SHP77 (cell line): Measurements from ENCODE around the gene SLC22A16.

Experiments
- DNase-seq, 2 experiments: peaks; one replicate each; lab custom pipeline; 2025; lab: John Stamatoyannopoulos, UW

The SLC22A16 gene

GRCh38 chr6:110446405-110446804 lies 30.0 kb downstream of the SLC22A16 start:
- DNase-seq, result peak; percentile 1 to 6

GRCh38 chr6:110440026-110440425 lies 36.4 kb downstream of the SLC22A16 start:
- no peak for DNase-seq

- no peak for DNase-seq
Observed at GRCh38 chr6:110439356-110439755, 37.1 kb downstream of the SLC22A16 start.

- DNase-seq, result no peak
Observed at GRCh38 chr6:110434961-110435602, 41.3 kb downstream of the SLC22A16 start.

GRCh38 chr6:110432285-110432900 lies 44.0 kb downstream of the SLC22A16 start:
- DNase-seq, result no peak

- no peak for DNase-seq
Observed at GRCh38 chr6:110430741-110431140, 45.7 kb downstream of the SLC22A16 start.

- no peak for DNase-seq
Observed at GRCh38 chr6:110430236-110430635, 46.2 kb downstream of the SLC22A16 start.

GRCh38 chr6:110428153-110428552 lies 48.3 kb downstream of the SLC22A16 start:
- DNase-seq, result no peak

- DNase-seq, result no peak
Observed at GRCh38 chr6:110425816-110426215, 50.6 kb downstream of the SLC22A16 start.

- DNase-seq, result no peak
Observed at GRCh38 chr6:110422444-110422822, 54.0 kb downstream of the SLC22A16 start.

- DNase-seq, result no peak
Observed at GRCh38 chr6:110421749-110422443, 54.5 kb downstream of the SLC22A16 start.

GRCh38 chr6:110419028-110419739 lies 57.2 kb downstream of the SLC22A16 start:
- DNase-seq, result no peak

- no peak for DNase-seq
Observed at GRCh38 chr6:110418594-110418993, 57.8 kb downstream of the SLC22A16 start.

- DNase-seq, result peak; percentile 58 to 78
Observed at GRCh38 chr6:110415086-110415916, 61.1 kb downstream of the SLC22A16 start, which contains the start of gene DDO. DDO (minus strand) TSS chr6:110415575; CDS start chr6:110413462, 2,113 bp downstream.

GRCh38 chr6:110414669-110415068 lies 61.7 kb downstream of the SLC22A16 start:
- no peak for DNase-seq

- peak; percentile 51 to 70 for DNase-seq
Observed at GRCh38 chr6:110412360-110412759, 64.1 kb downstream of the SLC22A16 start.

- DNase-seq, result peak in 1 of 2 experiments; percentile 8
Observed at GRCh38 chr6:110410511-110410910, 65.9 kb downstream of the SLC22A16 start.

GRCh38 chr6:110409794-110410193 lies 66.6 kb downstream of the SLC22A16 start:
- DNase-seq, result no peak

GRCh38 chr6:110408901-110409300 lies 67.5 kb downstream of the SLC22A16 start:
- DNase-seq, result no peak

GRCh38 chr6:110404607-110405006 lies 71.8 kb downstream of the SLC22A16 start:
- no peak for DNase-seq

- no peak for DNase-seq
Observed at GRCh38 chr6:110401585-110402176, 74.7 kb downstream of the SLC22A16 start.
